ENCODE data around the gene CCP110. TPM values are rescaled to one million over a fixed set of nuclear protein-coding genes. Genes with fewer than 3 reads are reported as not detected.

CCP110 gene
- total and polyA plus RNA-seq, 2 donors from 2014 or later: 3.5 to 14.5 TPM

- H3K4me1 ChIP-seq (ENCODE audit: control insufficient read depth in 2 of 3, insufficient read depth in 2 of 3, low read depth in 1 of 3, low read length in 3 of 3): no peaks in the 10 kb centered on the region
- H3K27me3 ChIP-seq (ENCODE audit: control insufficient read depth, insufficient read depth, low read length): no peaks in the 10 kb centered on the region
- no peak for TF ChIP-seq CTCF (IDR thresholded peaks at IDR 0.05; ENCODE audit: borderline replicate concordance, extremely low read depth, insufficient read depth)
- FAIRE-seq: no peak
- no peak overlapping the region for H3K9ac ChIP-seq (ENCODE audit: low read length in 3 of 3)
- no peak overlapping the region for H3K27ac ChIP-seq (ENCODE audit: low read depth in 2 of 2, low read length in 2 of 2)
- H3K36me3 ChIP-seq (ENCODE audit: control insufficient read depth in 2 of 3, insufficient read depth in 3 of 3, low read length in 3 of 3): peaks cover 2 to 16% (median 10%) of the 10 kb centered on the region in 3 donors
- H3K9me3 ChIP-seq (ENCODE audit: control insufficient read depth in 2 of 3, insufficient read depth in 1 of 3, low read length in 3 of 3): no peaks in the 10 kb centered on the region
- no peak overlapping the region for H3K4me3 ChIP-seq (ENCODE audit: low read length in 3 of 3)
- intact Hi-C loops (cut with DNase I): no loop called here
- DNase-seq: peak in 4 of 5 donors; percentile 11 to 78 (median 30)
Measured at GRCh38 chr16:19589771-19590302, 66.1 kb downstream of the CCP110 start.

- Histone ChIP-seq H3K27me3 (ENCODE audit: control insufficient read depth, insufficient read depth, low read length) (no peaks in the 10 kb centered on the region), H3K9ac (ENCODE audit: low read length in 3 of 3) (no peak overlapping the region), H3K4me1 (ENCODE audit: control insufficient read depth in 2 of 3, insufficient read depth in 2 of 3, low read depth in 1 of 3, low read length in 3 of 3) (no peaks in the 10 kb centered on the region), H3K9me3 (ENCODE audit: control insufficient read depth in 2 of 3, insufficient read depth in 1 of 3, low read length in 3 of 3) (no peaks in the 10 kb centered on the region), H3K27ac (ENCODE audit: low read depth in 2 of 2, low read length in 2 of 2) (no peak overlapping the region), H3K36me3 (ENCODE audit: control insufficient read depth in 2 of 3, insufficient read depth in 3 of 3, low read length in 3 of 3) (peaks cover 0 to 21% (median 15%) of the 10 kb centered on the region in 3 donors), H3K4me3 (ENCODE audit: low read length in 3 of 3) (no peak overlapping the region)
- TF ChIP-seq CTCF (IDR thresholded peaks at IDR 0.05; ENCODE audit: borderline replicate concordance, extremely low read depth, insufficient read depth): no peak
- intact Hi-C loops (cut with DNase I): loop anchor here (5.0 kb wide), 1 partner anchor 292 kb away; no protein-coding TSS in a partner anchor
- no peak for DNase-seq
- FAIRE-seq: no peak
Measured at GRCh38 chr16:19595043-19595767, 71.5 kb downstream of the CCP110 start.

DNA sequence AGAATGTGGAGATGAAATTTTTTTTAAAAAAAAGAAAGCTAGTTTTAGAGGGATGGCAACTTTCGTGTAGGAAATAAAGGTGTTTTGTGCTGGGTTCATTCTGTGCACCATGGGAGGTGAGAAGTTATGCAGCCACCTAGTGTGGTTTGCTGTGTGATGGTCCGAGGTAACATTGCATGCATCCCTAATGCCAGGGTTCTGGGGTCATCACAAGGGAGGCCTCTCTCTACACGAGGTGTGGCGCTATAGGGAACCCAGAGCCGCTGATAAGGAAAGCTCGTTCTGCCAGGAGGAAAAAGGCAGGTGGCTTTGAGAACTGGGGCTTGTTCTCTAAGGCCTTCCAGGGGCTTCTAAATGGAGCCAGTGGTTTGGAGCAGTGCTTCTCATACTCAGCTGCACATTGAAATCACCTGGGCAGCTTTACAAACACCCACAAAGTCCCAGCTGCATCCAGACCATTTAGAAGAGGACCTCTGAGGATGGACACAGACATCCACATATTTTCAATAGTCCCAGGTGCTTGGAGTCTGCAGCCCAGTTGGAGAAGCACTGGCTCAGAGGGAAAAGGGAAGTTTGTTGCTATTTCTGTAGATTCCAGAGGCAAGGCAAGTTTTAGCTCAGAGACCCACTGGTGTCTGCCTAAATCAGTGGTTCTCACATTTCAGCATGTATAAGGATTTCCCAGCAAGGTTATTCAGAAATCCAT is 75.2 kb downstream of the CCP110 start:
- no peak for TF ChIP-seq CTCF (IDR thresholded peaks at IDR 0.05; ENCODE audit: borderline replicate concordance, extremely low read depth, insufficient read depth)
- intact Hi-C loops (cut with DNase I): loop anchor here (5.0 kb wide), 1 partner anchor 288 kb away; no protein-coding TSS in a partner anchor
- DNase-seq: no peak
- Histone ChIP-seq H3K4me1 (ENCODE audit: control insufficient read depth in 2 of 3, insufficient read depth in 2 of 3, low read depth in 1 of 3, low read length in 3 of 3) (no peaks in the 10 kb centered on the region), H3K4me3 (ENCODE audit: low read length in 3 of 3) (no peak overlapping the region), H3K27ac (ENCODE audit: low read depth in 2 of 2, low read length in 2 of 2) (no peak overlapping the region), H3K27me3 (ENCODE audit: control insufficient read depth, insufficient read depth, low read length) (no peaks in the 10 kb centered on the region), H3K9ac (ENCODE audit: low read length in 3 of 3) (no peak overlapping the region), H3K9me3 (ENCODE audit: control insufficient read depth in 2 of 3, insufficient read depth in 1 of 3, low read length in 3 of 3) (no peaks in the 10 kb centered on the region), H3K36me3 (ENCODE audit: control insufficient read depth in 2 of 3, insufficient read depth in 3 of 3, low read length in 3 of 3) (peaks cover 3 to 25% (median 15%) of the 10 kb centered on the region in 3 donors)
- FAIRE-seq: no peak

Data from kidney (tissue), 14 donors.